HG03521 (cell line): Measurements from ENCODE around the gene NFAT5.
A peak's percentile ranks its signal among the peaks of the same experiment; 100 is the strongest.
"Not testable (repeated sequence)": the region's sequence is repeated elsewhere in the genome, so short reads cannot be mapped to it uniquely, and the experiment has no call there.

Experiments
- ATAC-seq: cut with Tn5 transposase; IDR thresholded peaks from one replicate; pipeline ENCODE4 v1.9.1; 2021; ENCODE audit warnings: mild to moderate bottlenecking, moderate library complexity; ENCODE audit not compliant: unreplicated experiment

NFAT5 gene

GRCh38 chr16:69554495-69554894 is 11.3 kb upstream of the NFAT5 start:
- ATAC-seq, result no peak

- ATAC-seq, result no peak
Measured at GRCh38 chr16:69555437-69555836, 10.3 kb upstream of the NFAT5 start.

- no peak for ATAC-seq
Measured at GRCh38 chr16:69555867-69556266, 9.9 kb upstream of the NFAT5 start.

GRCh38 chr16:69559164-69559563 is 6.6 kb upstream of the NFAT5 start:
- ATAC-seq, result no peak

- not testable (repeated sequence) for ATAC-seq
Measured at GRCh38 chr16:69561367-69561766, 4.4 kb upstream of the NFAT5 start.

GRCh38 chr16:69561901-69562300 is 3.9 kb upstream of the NFAT5 start:
- no peak for ATAC-seq

- ATAC-seq, result no peak
Measured at GRCh38 chr16:69562813-69563212, 3.0 kb upstream of the NFAT5 start.

- ATAC-seq, result no peak
Measured at GRCh38 chr16:69563605-69564580, 1.9 kb upstream of the NFAT5 start.

- no peak for ATAC-seq
Measured at GRCh38 chr16:69564845-69565670, 708 bp upstream of the NFAT5 start.

GRCh38 chr16:69566240-69566980 is 644 bp downstream of the NFAT5 start:
- ATAC-seq, result peak; percentile 33

GRCh38 chr16:69566981-69567680 is 1.4 kb downstream of the NFAT5 start:
- no peak for ATAC-seq

GRCh38 chr16:69568676-69569075 is 2.9 kb downstream of the NFAT5 start:
- ATAC-seq, result no peak

- ATAC-seq, result not testable (repeated sequence)
Measured at GRCh38 chr16:69578771-69579170, 13.0 kb downstream of the NFAT5 start.

- ATAC-seq, result no peak
Measured at GRCh38 chr16:69579783-69580481, 14.2 kb downstream of the NFAT5 start.

- ATAC-seq, result no peak
Measured at GRCh38 chr16:69581297-69581696, 15.5 kb downstream of the NFAT5 start.

- not testable (repeated sequence) for ATAC-seq
Measured at GRCh38 chr16:69584493-69584892, 18.7 kb downstream of the NFAT5 start.

- no peak for ATAC-seq
Measured at GRCh38 chr16:69589434-69590269, 23.9 kb downstream of the NFAT5 start.

- ATAC-seq, result no peak
Measured at GRCh38 chr16:69590590-69590989, 24.8 kb downstream of the NFAT5 start.

GRCh38 chr16:69593751-69594255 is 28.0 kb downstream of the NFAT5 start:
- ATAC-seq, result no peak
